K562 (cell line): Measurements from ENCODE around the gene CTIF.

Experiments used
- PURB ChIP-seq: sonication (generic); formaldehyde crosslinking; IDR thresholded peaks from 2 replicates; pipeline ENCODE4 v1.9.0; 2021; ENCODE audit warnings: low read depth, mild to moderate bottlenecking, missing genetic modification reagents
- ZNF354B ChIP-seq: fragments of 250-450 bp; sonication (Bioruptor Pico); IDR thresholded peaks from 2 replicates; pipeline ENCODE4 v1.4.0; 2020
- ZNF644 ChIP-seq: fragments of 200-800 bp; sonication (Bioruptor generic); IDR thresholded peaks from 2 replicates; pipeline ENCODE4 v1.6.1; 2016; ENCODE audit warnings: low read depth, missing genetic modification characterization, missing compliant biosample characterization

DNA sequence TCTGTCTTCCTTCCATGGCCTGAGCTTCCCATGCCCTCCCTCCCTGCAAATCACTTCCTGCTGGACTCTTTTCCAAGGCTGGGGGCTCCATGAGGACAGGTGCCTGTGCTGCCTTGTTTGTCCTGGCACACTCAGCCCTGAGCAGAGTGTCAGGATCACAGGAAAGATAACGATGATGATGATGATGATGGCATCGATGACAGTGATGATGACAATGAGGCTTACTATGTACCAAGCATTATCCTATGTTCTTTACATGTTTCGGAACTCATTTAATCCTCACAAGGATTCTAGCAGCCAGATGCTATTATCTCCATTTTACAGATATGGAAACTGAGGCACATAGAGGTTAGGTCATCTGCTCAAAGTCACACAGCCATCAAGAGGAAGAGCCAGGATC is 170.0 kb downstream of the CTIF start:
- TF ChIP-seq ZNF644 (no peak), ZNF354B (CRISPR knock-in tag) (no peak), PURB (CRISPR knock-in tag) (no peak)
